Fibroblast of villous mesenchyme (primary cell): ENCODE data around the gene MTRFR. TPM values are rescaled to one million over a fixed set of nuclear protein-coding genes. Genes with fewer than 3 reads are reported as not detected.

Experiments used
- DNase-seq: peaks from one replicate; pipeline ENCODE4 v3.0.0-alpha.2; 2010; ENCODE audit warnings: low read depth
- H3K4me3 ChIP-seq: 2 replicates; pipeline ENCODE4 v1.5.1; 2011; ENCODE audit warnings: low read depth, mild to moderate bottlenecking, low read length
- total RNA-seq: library from RNA; depleted of rRNA; stranded (reverse); fragments of >200 nt; gene quantifications from 2 replicates; pipeline ENCODE4 v1.2.3, GENCODE V29; 2012
- TF ChIP-seq, protein P1 (sequence below): IDR thresholded peaks from 2 replicates; pipeline ENCODE4 v1.5.1; 2012; ENCODE audit warnings: low read depth, mild to moderate bottlenecking, low read length; ENCODE audit not compliant: insufficient read depth

The MTRFR gene
- total RNA-seq, 1 donor: 10.4 TPM

DNA sequence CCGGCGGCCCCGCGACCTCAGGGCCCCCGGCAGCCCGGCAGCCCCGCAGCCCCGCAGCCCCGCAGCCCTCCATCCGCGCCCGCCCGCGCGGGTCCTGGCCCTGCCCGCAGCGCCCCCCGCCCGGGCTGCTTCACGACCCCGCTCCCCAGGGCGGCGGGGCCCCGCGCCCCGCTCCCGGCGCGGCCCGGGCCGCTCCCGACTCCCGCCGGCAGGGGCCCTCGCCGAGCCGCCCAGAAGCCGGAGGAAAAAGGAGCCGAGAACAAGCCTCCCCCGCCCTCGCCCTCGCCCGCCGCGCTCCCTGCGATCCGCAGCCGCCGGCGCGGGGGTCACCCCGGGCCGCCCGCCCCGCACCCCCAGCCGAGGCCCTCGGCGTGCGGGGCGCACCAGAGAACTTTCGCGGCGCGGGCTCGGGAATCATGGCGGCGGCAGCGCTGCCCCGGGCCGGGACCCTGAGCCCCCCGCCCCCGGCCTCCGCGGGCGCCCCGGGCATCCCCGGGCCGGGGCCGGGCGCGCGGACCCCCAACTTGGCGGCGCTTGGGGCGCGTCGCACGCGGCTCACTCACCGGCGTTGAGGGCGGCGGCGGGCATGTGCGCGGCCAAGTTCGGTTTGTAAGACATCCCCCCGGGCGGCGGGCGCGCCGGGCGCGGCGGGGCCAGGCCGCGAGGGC lies 37.9 kb downstream of the MTRFR start:
- DNase-seq: peak; percentile 62
- TF ChIP-seq, protein P1, sequence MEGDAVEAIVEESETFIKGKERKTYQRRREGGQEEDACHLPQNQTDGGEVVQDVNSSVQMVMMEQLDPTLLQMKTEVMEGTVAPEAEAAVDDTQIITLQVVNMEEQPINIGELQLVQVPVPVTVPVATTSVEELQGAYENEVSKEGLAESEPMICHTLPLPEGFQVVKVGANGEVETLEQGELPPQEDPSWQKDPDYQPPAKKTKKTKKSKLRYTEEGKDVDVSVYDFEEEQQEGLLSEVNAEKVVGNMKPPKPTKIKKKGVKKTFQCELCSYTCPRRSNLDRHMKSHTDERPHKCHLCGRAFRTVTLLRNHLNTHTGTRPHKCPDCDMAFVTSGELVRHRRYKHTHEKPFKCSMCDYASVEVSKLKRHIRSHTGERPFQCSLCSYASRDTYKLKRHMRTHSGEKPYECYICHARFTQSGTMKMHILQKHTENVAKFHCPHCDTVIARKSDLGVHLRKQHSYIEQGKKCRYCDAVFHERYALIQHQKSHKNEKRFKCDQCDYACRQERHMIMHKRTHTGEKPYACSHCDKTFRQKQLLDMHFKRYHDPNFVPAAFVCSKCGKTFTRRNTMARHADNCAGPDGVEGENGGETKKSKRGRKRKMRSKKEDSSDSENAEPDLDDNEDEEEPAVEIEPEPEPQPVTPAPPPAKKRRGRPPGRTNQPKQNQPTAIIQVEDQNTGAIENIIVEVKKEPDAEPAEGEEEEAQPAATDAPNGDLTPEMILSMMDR: peak; percentile 40
- peak overlapping the region; percentile 84 for H3K4me3 ChIP-seq

DNA sequence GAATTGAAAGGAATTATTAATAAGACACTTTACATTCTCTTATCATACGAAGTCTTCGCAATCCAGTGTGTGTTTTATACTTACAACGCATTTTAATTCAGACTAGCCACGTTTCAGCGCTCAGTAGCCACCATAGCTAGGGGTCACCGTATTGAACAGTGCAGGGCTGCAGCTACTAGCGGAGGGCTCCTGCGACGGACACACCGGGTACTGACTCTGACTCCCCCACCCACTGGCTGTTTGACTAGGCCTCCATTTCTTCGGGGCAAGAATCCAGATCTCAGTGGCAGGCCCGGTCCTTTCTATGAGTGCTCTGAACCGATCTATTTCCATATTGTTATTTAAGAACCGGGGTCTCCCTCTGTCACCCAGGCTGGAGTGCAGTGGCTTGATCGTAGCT lies 39.9 kb downstream of the MTRFR start:
- no peak overlapping the region for H3K4me3 ChIP-seq
- TF ChIP-seq, protein P1: no peak
- DNase-seq: no peak

DNA sequence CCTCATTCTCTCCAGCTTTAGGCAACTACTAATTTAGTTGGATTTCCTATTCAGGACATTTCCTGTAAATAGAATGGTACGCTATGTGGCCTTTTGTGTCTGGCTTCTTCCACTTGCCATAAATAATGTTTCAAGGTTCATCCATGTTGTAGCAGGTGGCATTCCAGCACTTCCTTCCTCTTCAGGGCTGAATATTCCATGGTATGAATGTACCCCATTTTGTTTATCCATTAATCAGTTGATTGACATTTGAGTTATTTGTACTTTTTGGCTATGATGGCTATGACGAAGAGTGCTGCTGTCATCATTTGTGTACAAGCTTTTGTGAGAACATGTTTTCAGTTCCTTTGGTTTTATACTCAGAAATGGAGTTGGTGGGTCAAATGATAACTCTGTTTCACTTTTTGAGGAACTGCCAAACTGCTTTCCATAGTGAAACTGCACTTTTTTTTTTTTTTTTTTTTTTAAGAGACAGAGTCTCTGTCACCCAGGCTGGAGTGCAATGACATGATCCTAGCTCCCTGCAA lies 44.9 kb downstream of the MTRFR start:
- H3K4me3 ChIP-seq: no peak overlapping the region
- DNase-seq: no peak

DNA sequence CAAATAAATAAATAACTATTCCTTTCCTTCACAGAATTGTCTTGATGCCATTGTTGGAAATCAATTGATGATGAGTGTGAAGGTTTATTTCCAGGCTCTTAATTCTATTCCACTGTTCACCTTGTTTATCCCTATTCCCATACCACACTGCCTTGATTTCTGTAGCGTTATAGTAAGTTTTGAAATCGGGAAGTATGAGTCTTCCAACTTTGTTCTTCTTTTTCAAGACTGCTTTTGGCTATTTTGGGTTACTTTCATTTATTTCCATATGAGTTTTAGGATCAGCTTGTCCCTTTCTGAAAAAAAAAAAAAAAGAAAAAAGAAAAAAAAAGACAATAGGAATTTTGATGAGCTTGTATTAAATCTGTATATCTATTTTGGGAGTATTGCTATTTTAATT lies 47.7 kb downstream of the MTRFR start:
- H3K4me3 ChIP-seq: no peak overlapping the region
- TF ChIP-seq, protein P1: no peak
- DNase-seq: no peak

More for the DNA sequence above, 44.9 kb downstream of the MTRFR start:
- TF ChIP-seq, protein P1: no peak

DNA sequence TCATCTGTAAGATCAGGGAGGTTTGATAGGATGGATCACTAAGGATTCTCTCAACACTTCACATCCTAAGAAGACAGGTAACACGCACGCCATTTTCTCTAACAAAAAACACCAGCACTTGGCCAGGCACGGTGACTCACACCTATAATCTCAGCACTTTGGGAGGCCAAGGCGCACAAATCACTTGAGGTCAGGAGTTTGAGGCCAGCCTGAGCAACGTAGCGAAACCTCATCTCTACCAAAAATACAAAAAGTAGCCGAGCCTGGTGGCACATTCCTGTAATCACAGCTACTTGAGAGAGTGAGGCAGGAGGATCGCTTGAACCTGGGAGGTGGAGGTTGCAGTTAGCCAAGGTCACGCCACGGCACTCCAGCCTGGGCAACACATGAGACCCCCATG lies 48.9 kb downstream of the MTRFR start:
- no peak overlapping the region for H3K4me3 ChIP-seq
- DNase-seq: no peak
- TF ChIP-seq, protein P1: no peak

DNA sequence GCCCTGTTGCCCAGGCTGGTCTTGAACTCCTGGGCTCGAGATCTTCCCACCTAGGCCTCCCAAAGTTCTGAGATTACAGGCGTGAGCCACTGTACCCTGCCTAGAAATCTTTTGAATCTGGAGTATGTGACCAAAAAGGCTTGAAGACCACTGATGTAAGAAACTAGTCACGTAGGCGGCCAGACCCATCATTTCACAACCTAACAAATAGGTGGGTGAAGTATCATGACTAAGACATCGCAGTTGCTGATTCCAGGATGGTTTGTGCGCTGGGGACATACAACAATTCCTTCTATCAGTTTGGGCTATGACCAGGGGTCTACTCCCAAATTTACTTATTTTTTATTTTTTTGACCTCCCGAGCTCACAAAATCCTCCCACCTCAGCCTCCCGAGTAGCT lies 50.2 kb downstream of the MTRFR start:
- TF ChIP-seq, protein P1: no peak
- H3K4me3 ChIP-seq: no peak overlapping the region
- DNase-seq: no peak

DNA sequence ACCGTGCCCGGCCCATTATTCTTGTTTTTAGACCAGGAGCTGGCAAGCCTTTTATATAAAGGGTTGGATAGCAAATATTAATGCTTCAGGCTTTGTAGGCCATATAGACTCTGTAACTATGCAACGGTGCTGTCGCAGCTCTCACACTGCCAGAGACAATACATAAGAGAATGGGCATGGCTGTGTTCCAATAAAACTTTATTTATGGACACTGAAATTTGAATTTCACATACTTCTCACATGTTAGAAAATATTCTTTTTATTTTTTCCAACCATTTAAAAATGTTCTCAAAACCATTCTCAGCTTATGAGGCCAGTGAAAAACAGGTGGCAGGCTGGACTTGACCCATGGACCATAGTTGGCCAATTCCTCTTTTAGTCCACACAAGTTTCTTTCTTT lies 51.4 kb downstream of the MTRFR start:
- no peak for DNase-seq
- H3K4me3 ChIP-seq: no peak overlapping the region
- TF ChIP-seq, protein P1: no peak
